RWPE2 (cell line): Measurements from ENCODE around the gene PFDN2.

Experiments
- ATAC-seq: fragments of 200-7000 bp; cut with Tn5 transposase; 3 replicates; pipeline ENCODE4 v1.9.1; 2021; ENCODE audit warnings: low read depth
- DNase-seq: peaks from one replicate; pipeline ENCODE4 v3.0.0-alpha.2; 2020; ENCODE audit warnings: low spot score
- H3K27ac ChIP-seq: fragments of 450-650 bp; 2 replicates; pipeline ENCODE4 v1.5.1; 2017; ENCODE audit warnings: mild to moderate bottlenecking; ENCODE audit not compliant: poor library complexity, severe bottlenecking
- H3K27me3 ChIP-seq: fragments of 250-450 bp; sonication (Bioruptor Pico); 2 replicates; pipeline ENCODE4 v1.5.1; 2021; ENCODE audit warnings: mild to moderate bottlenecking, moderate library complexity; ENCODE audit not compliant: insufficient read depth, poor library complexity, severe bottlenecking
- H3K36me3 ChIP-seq: fragments of 250-450 bp; sonication (Bioruptor Pico); 2 replicates; pipeline ENCODE4 v1.5.1; 2020; ENCODE audit warnings: low read depth, mild to moderate bottlenecking, moderate library complexity
- H3K4me1 ChIP-seq: fragments of 250-450 bp; sonication (Bioruptor Pico); 2 replicates; pipeline ENCODE4 v1.5.1; 2021; ENCODE audit warnings: mild to moderate bottlenecking, moderate library complexity; ENCODE audit not compliant: insufficient read depth, poor library complexity, severe bottlenecking
- H3K4me3 ChIP-seq: fragments of 250-450 bp; sonication (Bioruptor Pico); 2 replicates; pipeline ENCODE4 v1.5.1; 2021; ENCODE audit warnings: mild to moderate bottlenecking, moderate library complexity; ENCODE audit not compliant: severe bottlenecking
- H3K9me3 ChIP-seq: fragments of 250-450 bp; sonication (Bioruptor Pico); 2 replicates; pipeline ENCODE4 v1.5.1; 2021; ENCODE audit warnings: mild to moderate bottlenecking, moderate library complexity; ENCODE audit not compliant: severe bottlenecking
- TF ChIP-seq, protein P1 (sequence below): fragments of 450-650 bp; IDR thresholded peaks from one replicate; pipeline ENCODE4 v1.5.1; 2017; ENCODE audit warnings: mild to moderate bottlenecking, moderate library complexity; ENCODE audit not compliant: poor library complexity, severe bottlenecking

Gene PFDN2

DNA sequence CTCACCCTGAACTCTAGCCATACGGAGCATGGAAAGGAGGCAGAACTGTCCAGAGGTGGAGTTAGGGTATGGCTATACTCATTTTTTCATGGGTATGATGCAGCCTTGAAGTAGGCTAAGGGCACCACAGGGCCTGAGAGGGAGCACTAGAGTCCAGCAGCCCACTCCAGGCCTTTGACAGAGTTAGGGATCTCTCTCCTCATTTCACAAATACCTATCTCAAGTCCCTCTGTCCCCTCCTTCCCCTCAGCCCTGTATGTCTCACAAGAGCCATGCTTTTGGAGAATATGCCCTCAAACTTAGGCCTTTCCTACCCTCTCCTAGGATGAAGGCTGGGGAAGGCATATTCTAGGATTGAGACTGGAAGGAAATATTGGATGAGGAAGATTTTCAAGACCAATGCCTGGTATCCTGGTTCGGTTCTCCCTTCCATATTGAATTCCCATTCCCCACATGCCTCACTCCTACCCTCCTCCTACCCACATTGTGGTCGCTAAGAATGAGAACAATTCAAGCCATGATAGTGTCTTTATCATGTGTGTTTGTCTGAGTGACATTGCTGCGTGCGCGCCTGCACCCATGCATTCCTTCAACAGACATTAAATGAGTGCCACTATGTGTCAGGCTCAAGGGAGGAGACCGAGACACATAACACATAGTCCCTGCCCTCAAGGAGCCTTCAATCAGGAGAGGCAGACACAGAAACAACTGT lies 25.9 kb downstream of the PFDN2 start:
- H3K4me1 ChIP-seq: peaks cover 28% of the 10 kb centered on the region
- TF ChIP-seq, protein P1, sequence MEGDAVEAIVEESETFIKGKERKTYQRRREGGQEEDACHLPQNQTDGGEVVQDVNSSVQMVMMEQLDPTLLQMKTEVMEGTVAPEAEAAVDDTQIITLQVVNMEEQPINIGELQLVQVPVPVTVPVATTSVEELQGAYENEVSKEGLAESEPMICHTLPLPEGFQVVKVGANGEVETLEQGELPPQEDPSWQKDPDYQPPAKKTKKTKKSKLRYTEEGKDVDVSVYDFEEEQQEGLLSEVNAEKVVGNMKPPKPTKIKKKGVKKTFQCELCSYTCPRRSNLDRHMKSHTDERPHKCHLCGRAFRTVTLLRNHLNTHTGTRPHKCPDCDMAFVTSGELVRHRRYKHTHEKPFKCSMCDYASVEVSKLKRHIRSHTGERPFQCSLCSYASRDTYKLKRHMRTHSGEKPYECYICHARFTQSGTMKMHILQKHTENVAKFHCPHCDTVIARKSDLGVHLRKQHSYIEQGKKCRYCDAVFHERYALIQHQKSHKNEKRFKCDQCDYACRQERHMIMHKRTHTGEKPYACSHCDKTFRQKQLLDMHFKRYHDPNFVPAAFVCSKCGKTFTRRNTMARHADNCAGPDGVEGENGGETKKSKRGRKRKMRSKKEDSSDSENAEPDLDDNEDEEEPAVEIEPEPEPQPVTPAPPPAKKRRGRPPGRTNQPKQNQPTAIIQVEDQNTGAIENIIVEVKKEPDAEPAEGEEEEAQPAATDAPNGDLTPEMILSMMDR: no peak

DNA sequence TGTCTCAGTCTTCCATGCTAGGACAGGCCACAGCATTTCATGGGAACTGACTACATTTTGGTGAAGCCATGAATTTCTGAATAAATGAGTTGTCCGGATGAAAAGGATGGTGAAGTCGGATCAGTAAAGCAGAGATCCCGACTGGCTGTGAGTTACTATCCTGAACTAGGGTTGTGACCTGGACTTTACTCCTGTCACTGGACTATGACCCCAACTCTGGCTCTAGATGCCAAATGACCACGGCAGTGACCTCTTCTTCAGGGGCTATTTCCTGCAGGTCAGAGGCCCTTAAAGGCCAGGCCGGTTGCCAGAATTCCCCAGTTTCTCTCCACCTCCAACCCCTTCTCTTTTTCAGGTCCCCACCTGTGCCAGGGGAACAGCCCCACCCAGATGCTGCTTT lies 26.7 kb downstream of the PFDN2 start:
- H3K36me3 ChIP-seq: no peaks in the 10 kb centered on the region
- H3K4me1 ChIP-seq: peaks cover 31% of the 10 kb centered on the region
- DNase-seq: no peak
- no peaks in the 10 kb centered on the region for H3K9me3 ChIP-seq
- H3K27me3 ChIP-seq: no peaks in the 10 kb centered on the region
- no peak for ATAC-seq
- TF ChIP-seq, protein P1: no peak
- H3K27ac ChIP-seq: no peak overlapping the region
- no peak overlapping the region for H3K4me3 ChIP-seq

More for the DNA sequence above, 25.9 kb downstream of the PFDN2 start:
- DNase-seq (no peak), ATAC-seq (no peak)
- no peak overlapping the region for H3K4me3 ChIP-seq
- H3K9me3 ChIP-seq: no peaks in the 10 kb centered on the region
- no peak overlapping the region for H3K27ac ChIP-seq
- H3K27me3 ChIP-seq: no peaks in the 10 kb centered on the region
- no peaks in the 10 kb centered on the region for H3K36me3 ChIP-seq

DNA sequence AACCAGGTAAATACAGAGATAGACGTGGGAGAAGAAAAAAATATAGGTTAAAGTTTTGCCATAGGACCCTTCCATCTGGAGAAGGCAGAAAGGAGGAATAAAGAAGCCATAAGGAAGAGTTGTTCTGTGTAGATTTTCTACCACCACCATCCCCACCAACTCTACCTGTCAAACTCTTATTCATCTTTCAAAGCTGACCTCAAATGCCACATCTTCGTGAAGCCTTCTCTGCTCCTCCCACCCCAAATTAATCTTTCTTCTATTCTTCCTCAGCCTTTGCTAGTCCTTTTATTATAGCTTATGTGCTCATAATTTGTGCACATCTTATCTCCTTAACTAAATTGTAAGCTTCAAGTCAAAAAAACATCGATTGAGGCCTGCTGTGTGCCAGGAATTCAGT lies 27.2 kb downstream of the PFDN2 start:
- ATAC-seq (no peak), DNase-seq (no peak)
- H3K27ac ChIP-seq: no peak overlapping the region
- H3K4me3 ChIP-seq: no peak overlapping the region
- H3K36me3 ChIP-seq: no peaks in the 10 kb centered on the region
- H3K4me1 ChIP-seq: peaks cover 31% of the 10 kb centered on the region
- TF ChIP-seq, protein P1: no peak
- no peaks in the 10 kb centered on the region for H3K27me3 ChIP-seq
- H3K9me3 ChIP-seq: no peaks in the 10 kb centered on the region

DNA sequence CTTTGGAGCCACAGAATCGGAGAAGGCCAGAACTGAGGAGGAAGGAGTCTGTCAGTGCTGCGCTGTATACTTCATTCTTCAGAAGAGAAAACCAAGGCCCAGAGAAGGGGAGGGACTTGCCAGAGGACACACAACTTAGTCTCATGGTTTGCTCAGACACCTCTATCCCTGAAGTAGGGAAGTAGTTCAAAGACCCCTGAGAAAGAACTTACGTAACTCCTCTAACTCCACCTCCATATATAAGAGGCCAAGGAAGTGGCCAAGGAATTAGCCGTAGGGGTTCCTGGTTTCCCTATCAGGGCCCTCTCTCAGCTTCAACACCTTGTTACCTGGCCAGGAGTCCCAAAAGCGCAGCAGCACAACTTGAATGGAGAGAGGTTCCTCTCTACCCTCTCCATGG lies 27.9 kb downstream of the PFDN2 start:
- H3K9me3 ChIP-seq: no peaks in the 10 kb centered on the region
- no peak for ATAC-seq

More for the DNA sequence above, 27.9 kb downstream of the PFDN2 start:
- Histone ChIP-seq H3K4me1 (peaks cover 31% of the 10 kb centered on the region), H3K27ac (no peak overlapping the region), H3K4me3 (no peak overlapping the region), H3K36me3 (no peaks in the 10 kb centered on the region), H3K27me3 (no peaks in the 10 kb centered on the region)
- TF ChIP-seq, protein P1: no peak
- DNase-seq: no peak
